SK-N-SH treated with all-trans-retinoic acid at 6 μM for 48 hours (cell line): ENCODE measurements around the gene AP3B1.

Experiments
- ATAC-seq: fragments of 200-7000 bp; cut with Tn5 transposase; 3 replicates; pipeline ENCODE4 v1.9.1; 2020; ENCODE audit warnings: mild to moderate bottlenecking, moderate library complexity
- ARNTL ChIP-seq: fragments of 450-650 bp; formaldehyde crosslinking; IDR thresholded peaks from 2 replicates; pipeline ENCODE4 v1.5.0; 2020; ENCODE audit warnings: low read depth, mild to moderate bottlenecking, moderate library complexity, borderline replicate concordance
- BACH2 ChIP-seq: fragments of 250-450 bp; sonication (Bioruptor Pico); IDR thresholded peaks from 2 replicates; pipeline ENCODE4 v1.9.0; 2021; ENCODE audit warnings: mild to moderate bottlenecking, borderline replicate concordance
- ESRRG ChIP-seq: fragments of 250-450 bp; sonication (Bioruptor Pico); IDR thresholded peaks from 2 replicates; pipeline ENCODE4 v1.6.1; 2021; ENCODE audit warnings: mild to moderate bottlenecking
- GLIS3 ChIP-seq: fragments of 250-450 bp; sonication (Bioruptor Pico); IDR thresholded peaks from 2 replicates; pipeline ENCODE4 v1.5.0; 2020; ENCODE audit warnings: mild to moderate bottlenecking, moderate library complexity
- ISL1 ChIP-seq: fragments of 250-450 bp; sonication (Bioruptor Pico); IDR thresholded peaks from 2 replicates; pipeline ENCODE4 v2.1.2; 2022; ENCODE audit warnings: mild to moderate bottlenecking, moderate library complexity
- OSR1 ChIP-seq: fragments of 250-450 bp; sonication (Bioruptor Pico); IDR thresholded peaks from 2 replicates; pipeline ENCODE4 v1.8.0; 2022; ENCODE audit warnings: moderate library complexity, mild to moderate bottlenecking, inconsistent platforms
- PPARA ChIP-seq: fragments of 250-450 bp; sonication (Bioruptor Pico); IDR thresholded peaks from 2 replicates; pipeline ENCODE4 v1.5.0; 2020; ENCODE audit warnings: mild to moderate bottlenecking, borderline replicate concordance
- SNAI2 ChIP-seq: fragments of 250-450 bp; sonication (Bioruptor Pico); IDR thresholded peaks from 2 replicates; pipeline ENCODE4 v1.5.0; 2020; ENCODE audit warnings: mild to moderate bottlenecking, moderate library complexity
- TCF4 ChIP-seq: fragments of 250-450 bp; sonication (Bioruptor Pico); IDR thresholded peaks from 2 replicates; pipeline ENCODE4 v1.8.0; 2021; ENCODE audit warnings: mild to moderate bottlenecking, moderate library complexity, borderline replicate concordance
- ZC3H10 ChIP-seq: fragments of 250-450 bp; sonication (Bioruptor Pico); IDR thresholded peaks from 2 replicates; pipeline ENCODE4 v1.5.1; 2021; ENCODE audit warnings: mild to moderate bottlenecking, moderate library complexity
- ZFP3 ChIP-seq: fragments of 250-450 bp; sonication (Bioruptor Pico); IDR thresholded peaks from 2 replicates; pipeline ENCODE4 v1.5.0; 2020; ENCODE audit warnings: mild to moderate bottlenecking, moderate library complexity
- ZNF565 ChIP-seq: fragments of 450-650 bp; formaldehyde crosslinking; conservative IDR thresholded peaks from 2 replicates; pipeline ENCODE4 v1.5.0; 2020; ENCODE audit warnings: low read depth, mild to moderate bottlenecking, moderate library complexity
- ZNF70 ChIP-seq: fragments of 450-650 bp; formaldehyde crosslinking; IDR thresholded peaks from 2 replicates; pipeline ENCODE4 v1.5.0; 2020; ENCODE audit warnings: mild to moderate bottlenecking, moderate library complexity
- ZNF8 ChIP-seq: fragments of 450-650 bp; formaldehyde crosslinking; IDR thresholded peaks from 2 replicates; pipeline ENCODE4 v1.5.0; 2020; ENCODE audit warnings: mild to moderate bottlenecking, moderate library complexity
- TF ChIP-seq, protein P1 (sequence below): fragments of 250-450 bp; sonication (Bioruptor Pico); IDR thresholded peaks from 2 replicates; pipeline ENCODE4 v1.5.0; 2020; ENCODE audit warnings: mild to moderate bottlenecking, moderate library complexity
- TF ChIP-seq, protein P2 (sequence below): fragments of 250-450 bp; sonication (Bioruptor Pico); IDR thresholded peaks from 2 replicates; pipeline ENCODE4 v1.8.0; 2020; ENCODE audit warnings: mild to moderate bottlenecking, moderate library complexity, borderline replicate concordance
- TF ChIP-seq, protein P3 (sequence below): fragments of 250-450 bp; sonication (Bioruptor Pico); IDR thresholded peaks from 2 replicates; pipeline ENCODE4 v1.5.1; 2020; ENCODE audit warnings: low read depth, mild to moderate bottlenecking, moderate library complexity
- TF ChIP-seq, protein P4 (sequence below): fragments of 250-450 bp; sonication (Bioruptor Pico); IDR thresholded peaks from 2 replicates; pipeline ENCODE4 v1.5.1; 2021; ENCODE audit warnings: mild to moderate bottlenecking, moderate library complexity

The AP3B1 gene

GRCh38 chr5:78213799-78214198 is 80.7 kb downstream of the AP3B1 start:
- ATAC-seq, result no peak
- TF ChIP-seq ZNF70 (CRISPR knock-in tag), result no peak
- TF ChIP-seq, protein P1, sequence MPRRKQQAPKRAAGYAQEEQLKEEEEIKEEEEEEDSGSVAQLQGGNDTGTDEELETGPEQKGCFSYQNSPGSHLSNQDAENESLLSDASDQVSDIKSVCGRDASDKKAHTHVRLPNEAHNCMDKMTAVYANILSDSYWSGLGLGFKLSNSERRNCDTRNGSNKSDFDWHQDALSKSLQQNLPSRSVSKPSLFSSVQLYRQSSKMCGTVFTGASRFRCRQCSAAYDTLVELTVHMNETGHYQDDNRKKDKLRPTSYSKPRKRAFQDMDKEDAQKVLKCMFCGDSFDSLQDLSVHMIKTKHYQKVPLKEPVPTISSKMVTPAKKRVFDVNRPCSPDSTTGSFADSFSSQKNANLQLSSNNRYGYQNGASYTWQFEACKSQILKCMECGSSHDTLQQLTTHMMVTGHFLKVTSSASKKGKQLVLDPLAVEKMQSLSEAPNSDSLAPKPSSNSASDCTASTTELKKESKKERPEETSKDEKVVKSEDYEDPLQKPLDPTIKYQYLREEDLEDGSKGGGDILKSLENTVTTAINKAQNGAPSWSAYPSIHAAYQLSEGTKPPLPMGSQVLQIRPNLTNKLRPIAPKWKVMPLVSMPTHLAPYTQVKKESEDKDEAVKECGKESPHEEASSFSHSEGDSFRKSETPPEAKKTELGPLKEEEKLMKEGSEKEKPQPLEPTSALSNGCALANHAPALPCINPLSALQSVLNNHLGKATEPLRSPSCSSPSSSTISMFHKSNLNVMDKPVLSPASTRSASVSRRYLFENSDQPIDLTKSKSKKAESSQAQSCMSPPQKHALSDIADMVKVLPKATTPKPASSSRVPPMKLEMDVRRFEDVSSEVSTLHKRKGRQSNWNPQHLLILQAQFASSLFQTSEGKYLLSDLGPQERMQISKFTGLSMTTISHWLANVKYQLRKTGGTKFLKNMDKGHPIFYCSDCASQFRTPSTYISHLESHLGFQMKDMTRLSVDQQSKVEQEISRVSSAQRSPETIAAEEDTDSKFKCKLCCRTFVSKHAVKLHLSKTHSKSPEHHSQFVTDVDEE, result no peak
- TF ChIP-seq PPARA (CRISPR knock-in tag), result no peak

DNA sequence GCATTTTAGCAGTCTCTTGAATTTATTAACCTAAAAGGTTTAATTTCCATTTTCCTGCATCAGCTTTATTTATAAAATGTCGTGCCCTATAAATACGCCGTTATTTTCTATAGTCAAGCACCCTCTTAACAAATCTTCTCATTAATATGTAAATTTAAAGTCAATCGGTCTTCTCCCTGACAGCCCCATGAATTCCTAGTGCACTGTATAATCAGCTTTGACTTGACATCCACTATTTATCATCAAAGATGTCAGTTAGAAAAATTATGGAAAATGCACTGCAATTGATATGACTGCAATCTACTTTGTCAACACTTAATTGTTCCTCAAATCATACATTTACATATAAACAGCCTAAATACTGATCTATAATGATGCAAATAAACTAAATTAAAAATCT is 83.4 kb downstream of the AP3B1 start:
- ATAC-seq, result no peak
- TF ChIP-seq SNAI2 (CRISPR knock-in tag), result no peak
- TF ChIP-seq ESRRG, result no peak
- no peak for TF ChIP-seq ZFP3 (CRISPR knock-in tag)
- no peak for TF ChIP-seq ARNTL (CRISPR knock-in tag)
- no peak for TF ChIP-seq PPARA (CRISPR knock-in tag)
- no peak for TF ChIP-seq BACH2 (CRISPR knock-in tag)
- TF ChIP-seq ZNF565 (CRISPR knock-in tag), result no peak
- TF ChIP-seq ZC3H10 (CRISPR knock-in tag), result no peak
- TF ChIP-seq ISL1 (CRISPR knock-in tag), result no peak
- TF ChIP-seq, protein P2, sequence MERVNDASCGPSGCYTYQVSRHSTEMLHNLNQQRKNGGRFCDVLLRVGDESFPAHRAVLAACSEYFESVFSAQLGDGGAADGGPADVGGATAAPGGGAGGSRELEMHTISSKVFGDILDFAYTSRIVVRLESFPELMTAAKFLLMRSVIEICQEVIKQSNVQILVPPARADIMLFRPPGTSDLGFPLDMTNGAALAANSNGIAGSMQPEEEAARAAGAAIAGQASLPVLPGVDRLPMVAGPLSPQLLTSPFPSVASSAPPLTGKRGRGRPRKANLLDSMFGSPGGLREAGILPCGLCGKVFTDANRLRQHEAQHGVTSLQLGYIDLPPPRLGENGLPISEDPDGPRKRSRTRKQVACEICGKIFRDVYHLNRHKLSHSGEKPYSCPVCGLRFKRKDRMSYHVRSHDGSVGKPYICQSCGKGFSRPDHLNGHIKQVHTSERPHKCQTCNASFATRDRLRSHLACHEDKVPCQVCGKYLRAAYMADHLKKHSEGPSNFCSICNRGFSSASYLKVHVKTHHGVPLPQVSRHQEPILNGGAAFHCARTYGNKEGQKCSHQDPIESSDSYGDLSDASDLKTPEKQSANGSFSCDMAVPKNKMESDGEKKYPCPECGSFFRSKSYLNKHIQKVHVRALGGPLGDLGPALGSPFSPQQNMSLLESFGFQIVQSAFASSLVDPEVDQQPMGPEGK, result no peak
- TF ChIP-seq, protein P3, sequence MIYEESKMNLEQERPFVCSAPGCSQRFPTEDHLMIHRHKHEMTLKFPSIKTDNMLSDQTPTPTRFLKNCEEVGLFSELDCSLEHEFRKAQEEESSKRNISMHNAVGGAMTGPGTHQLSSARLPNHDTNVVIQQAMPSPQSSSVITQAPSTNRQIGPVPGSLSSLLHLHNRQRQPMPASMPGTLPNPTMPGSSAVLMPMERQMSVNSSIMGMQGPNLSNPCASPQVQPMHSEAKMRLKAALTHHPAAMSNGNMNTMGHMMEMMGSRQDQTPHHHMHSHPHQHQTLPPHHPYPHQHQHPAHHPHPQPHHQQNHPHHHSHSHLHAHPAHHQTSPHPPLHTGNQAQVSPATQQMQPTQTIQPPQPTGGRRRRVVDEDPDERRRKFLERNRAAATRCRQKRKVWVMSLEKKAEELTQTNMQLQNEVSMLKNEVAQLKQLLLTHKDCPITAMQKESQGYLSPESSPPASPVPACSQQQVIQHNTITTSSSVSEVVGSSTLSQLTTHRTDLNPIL (CRISPR knock-in tag), result no peak

- no peak for ATAC-seq
- TF ChIP-seq TCF4 (CRISPR knock-in tag) (no peak), ZC3H10 (CRISPR knock-in tag) (no peak), BACH2 (CRISPR knock-in tag) (no peak), PPARA (CRISPR knock-in tag) (no peak), ESRRG (no peak), ZFP3 (CRISPR knock-in tag) (no peak), ZNF8 (CRISPR knock-in tag) (no peak), ZNF565 (CRISPR knock-in tag) (no peak), GLIS3 (CRISPR knock-in tag) (no peak), OSR1 (CRISPR knock-in tag) (no peak), ARNTL (CRISPR knock-in tag) (no peak), SNAI2 (CRISPR knock-in tag) (no peak)
- TF ChIP-seq, protein P4, sequence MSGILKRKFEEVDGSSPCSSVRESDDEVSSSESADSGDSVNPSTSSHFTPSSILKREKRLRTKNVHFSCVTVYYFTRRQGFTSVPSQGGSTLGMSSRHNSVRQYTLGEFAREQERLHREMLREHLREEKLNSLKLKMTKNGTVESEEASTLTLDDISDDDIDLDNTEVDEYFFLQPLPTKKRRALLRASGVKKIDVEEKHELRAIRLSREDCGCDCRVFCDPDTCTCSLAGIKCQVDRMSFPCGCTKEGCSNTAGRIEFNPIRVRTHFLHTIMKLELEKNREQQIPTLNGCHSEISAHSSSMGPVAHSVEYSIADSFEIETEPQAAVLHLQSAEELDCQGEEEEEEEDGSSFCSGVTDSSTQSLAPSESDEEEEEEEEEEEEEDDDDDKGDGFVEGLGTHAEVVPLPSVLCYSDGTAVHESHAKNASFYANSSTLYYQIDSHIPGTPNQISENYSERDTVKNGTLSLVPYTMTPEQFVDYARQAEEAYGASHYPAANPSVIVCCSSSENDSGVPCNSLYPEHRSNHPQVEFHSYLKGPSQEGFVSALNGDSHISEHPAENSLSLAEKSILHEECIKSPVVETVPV (CRISPR knock-in tag), result no peak
- TF ChIP-seq, protein P1, result no peak
Observed at GRCh38 chr5:78204241-78204640, 90.3 kb downstream of the AP3B1 start.
